Type B pancreatic cell (in vitro differentiated cells): Measurements from ENCODE around the gene CD151. TPM values are rescaled to one million over a fixed set of nuclear protein-coding genes. Genes with fewer than 3 reads are reported as not detected.
A peak's percentile ranks its signal among the peaks of the same experiment; 100 is the strongest.

Experiments
- DNase-seq: peaks from one replicate; pipeline ENCODE4 v3.0.0; 2021; ENCODE audit warnings: mixed read lengths; ENCODE audit not compliant: unreplicated experiment; ENCODE audit errors: extremely low spot score
- H3K27ac Mint-ChIP-seq: 2 replicates; pipeline ENCODE4 v1.8.0; 2021; ENCODE audit warnings: mild to moderate bottlenecking, mixed read lengths
- H3K27me3 Mint-ChIP-seq: 2 replicates; pipeline ENCODE4 v1.8.0; 2021; ENCODE audit warnings: mixed read lengths
- H3K36me3 Mint-ChIP-seq: 2 replicates; pipeline ENCODE4 v1.8.0; 2021; ENCODE audit warnings: mixed read lengths
- H3K4me1 Mint-ChIP-seq: one replicate; pipeline ENCODE4 v1.8.0; 2021; ENCODE audit warnings: mixed read lengths; ENCODE audit not compliant: unreplicated experiment
- H3K4me3 Mint-ChIP-seq: 2 replicates; pipeline ENCODE4 v1.8.0; 2021; ENCODE audit warnings: mild to moderate bottlenecking, mixed read lengths
- H3K9me3 Mint-ChIP-seq: 2 replicates; pipeline ENCODE4 v1.8.0; 2021; ENCODE audit warnings: mixed read lengths
- CTCF ChIP-seq: fragments of 200-600 bp; sonication (generic); conservative IDR thresholded peaks from 2 replicates; pipeline ENCODE4 v1.5.0; 2021; ENCODE audit warnings: antibody characterized with exemption, mild to moderate bottlenecking
- total RNA-seq: library from RNA; stranded (reverse); gene quantifications from 2 replicates; pipeline ENCODE4 v1.2.1, GENCODE V29; 2021; ENCODE audit warnings: low replicate concordance

The CD151 gene
- total RNA-seq, 1 donor from 2014 or later = 126 TPM

DNA sequence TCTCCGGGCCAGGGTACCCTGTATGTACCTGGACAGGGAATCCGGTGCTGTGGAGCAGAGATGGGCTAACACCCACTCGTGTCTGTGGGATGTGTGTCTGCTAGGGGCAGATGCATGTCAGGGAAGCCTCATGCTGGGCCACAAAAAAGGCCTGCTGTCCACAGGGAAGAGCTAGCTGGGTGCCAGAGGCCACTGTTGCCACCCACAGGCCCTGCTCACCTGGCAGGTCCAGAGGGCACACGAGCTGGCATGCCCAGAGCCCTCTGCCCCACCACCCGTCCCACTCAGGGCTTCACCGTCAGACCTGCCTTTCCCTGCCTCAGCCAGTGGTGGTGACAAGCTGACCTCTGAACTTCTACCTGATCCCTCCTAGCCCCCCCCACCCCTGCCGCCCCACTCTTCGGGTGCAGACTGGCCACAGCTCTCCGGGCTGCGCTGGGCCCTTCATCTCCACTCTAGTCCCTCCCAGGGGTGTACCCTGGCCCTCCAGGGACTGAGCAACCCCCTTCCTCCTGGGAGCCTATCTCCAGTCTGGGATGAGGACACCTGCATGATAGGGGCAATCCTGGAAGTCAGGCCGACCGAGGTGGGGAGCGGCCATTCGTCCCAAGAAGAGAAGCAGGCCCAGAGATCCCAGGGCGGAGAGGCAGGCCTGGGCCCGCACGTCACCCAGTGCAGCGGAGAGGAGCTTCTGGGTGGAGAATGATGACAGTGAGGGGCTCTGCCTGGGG is 36.0 kb upstream of the CD151 start:
- Mint-ChIP-seq H3K36me3 (no peaks in the 10 kb centered on the region), H3K27me3 (no peaks in the 10 kb centered on the region), H3K4me1 (peaks cover 8% of the 10 kb centered on the region), H3K4me3 (peak overlapping the region; percentile 91), H3K9me3 (no peaks in the 10 kb centered on the region), H3K27ac (peak overlapping the region; percentile 84)
- no peak for DNase-seq
- no peak for TF ChIP-seq CTCF

GRCh38 chr11:797296-798092 is 35.3 kb upstream of the CD151 start:
- no peaks in the 10 kb centered on the region for H3K36me3 Mint-ChIP-seq

GRCh38 chr11:798093-798713 is 34.5 kb upstream of the CD151 start, which contains the start of gene SLC25A22:
SLC25A22 (minus strand) TSS chr11:798281; CDS start chr11:795006, 3,275 bp downstream.
- no peaks in the 10 kb centered on the region for H3K36me3 Mint-ChIP-seq
- no peaks in the 10 kb centered on the region for H3K9me3 Mint-ChIP-seq
- H3K4me1 Mint-ChIP-seq = peaks cover 8% of the 10 kb centered on the region
- H3K27ac Mint-ChIP-seq = peak within 1 kb of the TSS; percentile 84
- H3K27me3 Mint-ChIP-seq = no peaks in the 10 kb centered on the region
- peak; percentile 86 for TF ChIP-seq CTCF
- peak; percentile 93 for DNase-seq
- H3K4me3 Mint-ChIP-seq = peak within 1 kb of the TSS; percentile 91

More at GRCh38 chr11:797296-798092, 35.3 kb upstream of the CD151 start:
- no peak for TF ChIP-seq CTCF
- Mint-ChIP-seq H3K4me1 (peaks cover 8% of the 10 kb centered on the region), H3K27ac (peak overlapping the region; percentile 84), H3K4me3 (peak overlapping the region; percentile 91), H3K27me3 (no peaks in the 10 kb centered on the region), H3K9me3 (no peaks in the 10 kb centered on the region)
- no peak for DNase-seq

- H3K4me3 Mint-ChIP-seq = peak overlapping the region; percentile 31
- no peak for TF ChIP-seq CTCF
- H3K4me1 Mint-ChIP-seq = peaks cover 8% of the 10 kb centered on the region
- no peaks in the 10 kb centered on the region for H3K27me3 Mint-ChIP-seq
- no peaks in the 10 kb centered on the region for H3K9me3 Mint-ChIP-seq
- DNase-seq = no peak
- no peak overlapping the region for H3K27ac Mint-ChIP-seq
- no peaks in the 10 kb centered on the region for H3K36me3 Mint-ChIP-seq
Observed at GRCh38 chr11:799641-800316, 33.0 kb upstream of the CD151 start.

GRCh38 chr11:800473-800872 is 32.3 kb upstream of the CD151 start:
- H3K27me3 Mint-ChIP-seq = no peaks in the 10 kb centered on the region
- no peak overlapping the region for H3K27ac Mint-ChIP-seq
- no peaks in the 10 kb centered on the region for H3K36me3 Mint-ChIP-seq
- TF ChIP-seq CTCF = no peak
- no peak for DNase-seq
- H3K9me3 Mint-ChIP-seq = no peaks in the 10 kb centered on the region
- H3K4me1 Mint-ChIP-seq = peaks cover 8% of the 10 kb centered on the region
- no peak overlapping the region for H3K4me3 Mint-ChIP-seq
